Measurements from ENCODE around the gene RADIL. TPM values are rescaled to one million over a fixed set of nuclear protein-coding genes. Genes with fewer than 3 reads are reported as not detected.

The RADIL gene
- total RNA-seq, 4 donors from 2014 or later = 1.0 to 10.1 (median 6.6) TPM

- intact Hi-C loops (cut with DNase I; ENCODE audit: low total_unique reads) = no loop called here
- Histone ChIP-seq H3K4me3 (no peak overlapping the region), H3K27me3 (no peaks in the 10 kb centered on the region), H3K36me3 (no peaks in the 10 kb centered on the region), H3K27ac (no peak overlapping the region), H3K4me1 (no peaks in the 10 kb centered on the region), H3K9me3 (no peaks in the 10 kb centered on the region)
- no peak for DNase-seq
- no peak for TF ChIP-seq POLR2A (IDR thresholded peaks at IDR 0.05)
- TF ChIP-seq CTCF (IDR thresholded peaks at IDR 0.05) = no peak
Observed at GRCh38 chr7:4919969-4920766, 36.7 kb upstream of the RADIL start.

GRCh38 chr7:4916113-4916512 lies 32.6 kb upstream of the RADIL start:
- intact Hi-C loops (cut with DNase I; ENCODE audit: low total_unique reads) = no loop called here
- H3K27me3 ChIP-seq = no peaks in the 10 kb centered on the region
- no peak for DNase-seq
- H3K27ac ChIP-seq = no peak overlapping the region
- H3K4me1 ChIP-seq = no peaks in the 10 kb centered on the region
- TF ChIP-seq CTCF (IDR thresholded peaks at IDR 0.05) (no peak), POLR2A (IDR thresholded peaks at IDR 0.05) (no peak)
- no peaks in the 10 kb centered on the region for H3K9me3 ChIP-seq
- no peak overlapping the region for H3K4me3 ChIP-seq
- no peaks in the 10 kb centered on the region for H3K36me3 ChIP-seq

- TF ChIP-seq POLR2A (IDR thresholded peaks at IDR 0.05) (no peak), CTCF (IDR thresholded peaks at IDR 0.05) (no peak)
Observed at GRCh38 chr7:4911111-4911828, 27.8 kb upstream of the RADIL start.

GRCh38 chr7:4906682-4907081 lies 23.2 kb upstream of the RADIL start:
- intact Hi-C loops (cut with DNase I; ENCODE audit: low total_unique reads) = no loop called here
- Histone ChIP-seq H3K27me3 (no peaks in the 10 kb centered on the region), H3K9me3 (no peaks in the 10 kb centered on the region), H3K4me1 (no peaks in the 10 kb centered on the region), H3K36me3 (no peaks in the 10 kb centered on the region), H3K4me3 (no peak overlapping the region), H3K27ac (no peak overlapping the region)
- no peak for DNase-seq
- TF ChIP-seq POLR2A (IDR thresholded peaks at IDR 0.05) (no peak), CTCF (IDR thresholded peaks at IDR 0.05) (no peak)

More at GRCh38 chr7:4911111-4911828, 27.8 kb upstream of the RADIL start:
- Histone ChIP-seq H3K4me3 (no peak overlapping the region), H3K4me1 (no peaks in the 10 kb centered on the region), H3K27ac (no peak overlapping the region), H3K36me3 (no peaks in the 10 kb centered on the region), H3K27me3 (no peaks in the 10 kb centered on the region), H3K9me3 (no peaks in the 10 kb centered on the region)
- intact Hi-C loops (cut with DNase I; ENCODE audit: low total_unique reads) = no loop called here
- no peak for DNase-seq

- no peaks in the 10 kb centered on the region for H3K36me3 ChIP-seq
- no peaks in the 10 kb centered on the region for H3K27me3 ChIP-seq
- no peak overlapping the region for H3K27ac ChIP-seq
- H3K4me1 ChIP-seq = no peaks in the 10 kb centered on the region
- H3K9me3 ChIP-seq = no peaks in the 10 kb centered on the region
- no peak overlapping the region for H3K4me3 ChIP-seq
- TF ChIP-seq CTCF (IDR thresholded peaks at IDR 0.05) (no peak), POLR2A (IDR thresholded peaks at IDR 0.05) (no peak)
- intact Hi-C loops (cut with DNase I; ENCODE audit: low total_unique reads) = no loop called here
- DNase-seq = no peak
Observed at GRCh38 chr7:4905171-4905570, 21.7 kb upstream of the RADIL start.

All from uterus (tissue), 4 donors.